C4-2B (cell line): ENCODE results near the gene C10orf67.
A peak's percentile ranks its signal among the peaks of the same experiment; 100 is the strongest.
"Not testable (repeated sequence)": the region's sequence is repeated elsewhere in the genome, so short reads cannot be mapped to it uniquely, and the experiment has no call there.

Source experiments
- H3K27ac ChIP-seq: fragments of 450-650 bp; 2 replicates; pipeline ENCODE4 v1.5.1; 2017
- CTCF ChIP-seq: fragments of 450-650 bp; conservative IDR thresholded peaks from 2 replicates; pipeline ENCODE4 v1.5.1; 2017; ENCODE audit warnings: mild to moderate bottlenecking
- ZFX ChIP-seq: fragments of 450-650 bp; IDR thresholded peaks from 2 replicates; pipeline ENCODE4 v1.6.1; 2017

C10orf67 gene

GRCh38 chr10:23281044-23281433 lies 63.6 kb downstream of the C10orf67 start:
- TF ChIP-seq CTCF (no peak), ZFX (no peak)
- no peak overlapping the region for H3K27ac ChIP-seq

- TF ChIP-seq CTCF (no peak), ZFX (no peak)
- no peak overlapping the region for H3K27ac ChIP-seq
These were observed 64.1 kb downstream of the C10orf67 start for GRCh38 chr10:23280419-23281043.

GRCh38 chr10:23275355-23275754 lies 69.2 kb downstream of the C10orf67 start:
- no peak overlapping the region; the same call in 1 of the 2 replicates for H3K27ac ChIP-seq
- no peak for TF ChIP-seq ZFX
- TF ChIP-seq CTCF, result no peak

GRCh38 chr10:23274179-23274578 lies 70.4 kb downstream of the C10orf67 start:
- H3K27ac ChIP-seq, result not testable (repeated sequence)

GRCh38 chr10:23270531-23270930 lies 74.1 kb downstream of the C10orf67 start:
- TF ChIP-seq CTCF (no peak), ZFX (no peak)

GRCh38 chr10:23263441-23264164 lies 81.0 kb downstream of the C10orf67 start:
- H3K27ac ChIP-seq, result no peak overlapping the region
- no peak for TF ChIP-seq CTCF
- TF ChIP-seq ZFX, result no peak

More at GRCh38 chr10:23270531-23270930, 74.1 kb downstream of the C10orf67 start:
- H3K27ac ChIP-seq, result no peak overlapping the region

GRCh38 chr10:23262928-23263327 lies 81.7 kb downstream of the C10orf67 start:
- H3K27ac ChIP-seq, result no peak overlapping the region
- no peak for TF ChIP-seq ZFX
- no peak for TF ChIP-seq CTCF

GRCh38 chr10:23258516-23258915 lies 86.1 kb downstream of the C10orf67 start:
- H3K27ac ChIP-seq, result no peak overlapping the region
- TF ChIP-seq CTCF (no peak), ZFX (0 out of 2 replicates have a peak, but pooled peaks have one; percentile 10)
